Glutamatergic neuron (in vitro differentiated cells): ENCODE results near the gene STOM. TPM values are rescaled to one million over a fixed set of nuclear protein-coding genes. Genes with fewer than 3 reads are reported as not detected.

Experiments
- DNase-seq: peaks from one replicate; pipeline ENCODE4 v3.0.0; 2022
- H3K27ac Mint-ChIP-seq: one replicate; pipeline ENCODE4 v1.8.0; 2020; ENCODE audit warnings: mild to moderate bottlenecking, mixed read lengths, inconsistent platforms; ENCODE audit not compliant: unreplicated experiment
- H3K27me3 Mint-ChIP-seq: one replicate; pipeline ENCODE4 v1.8.0; 2020; ENCODE audit warnings: mild to moderate bottlenecking, moderate library complexity, mixed read lengths, inconsistent platforms; ENCODE audit not compliant: unreplicated experiment
- H3K36me3 Mint-ChIP-seq: one replicate; pipeline ENCODE4 v1.8.0; 2020; ENCODE audit warnings: mild to moderate bottlenecking, mixed read lengths, inconsistent platforms; ENCODE audit not compliant: unreplicated experiment
- H3K4me1 Mint-ChIP-seq: one replicate; pipeline ENCODE4 v1.8.0; 2020; ENCODE audit warnings: mild to moderate bottlenecking, low read depth, mixed read lengths, inconsistent platforms; ENCODE audit not compliant: unreplicated experiment
- H3K4me3 Mint-ChIP-seq: one replicate; pipeline ENCODE4 v1.8.0; 2020; ENCODE audit warnings: mild to moderate bottlenecking, mixed read lengths, inconsistent platforms; ENCODE audit not compliant: unreplicated experiment
- H3K9me3 Mint-ChIP-seq: one replicate; pipeline ENCODE4 v1.8.0; 2020; ENCODE audit warnings: mild to moderate bottlenecking, moderate library complexity, mixed read lengths, inconsistent platforms; ENCODE audit not compliant: unreplicated experiment
- total RNA-seq: library from RNA; stranded (reverse); fragmentation: NEBNext Ultra II Directional; extraction: Animal tissue kit (Norgen Biotek cat#: 25700); gene quantifications from one replicate; pipeline ENCODE4 v1.2.1, GENCODE V29; 2021; ENCODE audit not compliant: unreplicated experiment
- TF ChIP-seq, protein P1 (sequence below): fragments of 200-600 bp; sonication (generic); IDR thresholded peaks from one replicate; pipeline ENCODE4 v1.5.0; 2021; ENCODE audit not compliant: partially characterized antibody, unreplicated experiment

Gene STOM
- total RNA-seq, 1 donor from 2014 or later, result 2.0 TPM

DNA sequence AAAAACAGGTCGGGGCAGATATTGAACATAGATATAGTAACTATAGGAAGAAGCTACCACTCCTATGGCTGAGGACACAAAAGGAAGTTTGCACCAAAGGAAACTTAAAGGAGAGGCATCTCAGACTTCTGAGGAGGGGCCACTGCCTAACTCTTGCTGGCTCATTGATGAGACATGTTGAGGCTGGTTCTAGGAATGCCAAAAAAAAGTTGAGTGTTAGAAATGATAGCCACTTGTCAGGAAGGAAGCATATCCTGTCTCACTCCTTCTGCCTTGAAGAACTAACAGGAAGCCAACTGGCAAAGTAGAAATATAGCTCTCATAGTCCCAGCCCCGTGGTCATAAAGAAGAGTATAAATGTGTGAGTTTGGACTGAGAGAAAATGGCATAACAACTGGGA is 23.3 kb upstream of the STOM start:
- Mint-ChIP-seq H3K27ac (no peak overlapping the region), H3K9me3 (no peaks in the 10 kb centered on the region), H3K4me3 (no peak overlapping the region), H3K36me3 (peaks cover 4% of the 10 kb centered on the region), H3K27me3 (peaks cover 2% of the 10 kb centered on the region), H3K4me1 (peaks cover 6% of the 10 kb centered on the region)
- TF ChIP-seq, protein P1, sequence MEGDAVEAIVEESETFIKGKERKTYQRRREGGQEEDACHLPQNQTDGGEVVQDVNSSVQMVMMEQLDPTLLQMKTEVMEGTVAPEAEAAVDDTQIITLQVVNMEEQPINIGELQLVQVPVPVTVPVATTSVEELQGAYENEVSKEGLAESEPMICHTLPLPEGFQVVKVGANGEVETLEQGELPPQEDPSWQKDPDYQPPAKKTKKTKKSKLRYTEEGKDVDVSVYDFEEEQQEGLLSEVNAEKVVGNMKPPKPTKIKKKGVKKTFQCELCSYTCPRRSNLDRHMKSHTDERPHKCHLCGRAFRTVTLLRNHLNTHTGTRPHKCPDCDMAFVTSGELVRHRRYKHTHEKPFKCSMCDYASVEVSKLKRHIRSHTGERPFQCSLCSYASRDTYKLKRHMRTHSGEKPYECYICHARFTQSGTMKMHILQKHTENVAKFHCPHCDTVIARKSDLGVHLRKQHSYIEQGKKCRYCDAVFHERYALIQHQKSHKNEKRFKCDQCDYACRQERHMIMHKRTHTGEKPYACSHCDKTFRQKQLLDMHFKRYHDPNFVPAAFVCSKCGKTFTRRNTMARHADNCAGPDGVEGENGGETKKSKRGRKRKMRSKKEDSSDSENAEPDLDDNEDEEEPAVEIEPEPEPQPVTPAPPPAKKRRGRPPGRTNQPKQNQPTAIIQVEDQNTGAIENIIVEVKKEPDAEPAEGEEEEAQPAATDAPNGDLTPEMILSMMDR, result no peak
- no peak for DNase-seq

DNA sequence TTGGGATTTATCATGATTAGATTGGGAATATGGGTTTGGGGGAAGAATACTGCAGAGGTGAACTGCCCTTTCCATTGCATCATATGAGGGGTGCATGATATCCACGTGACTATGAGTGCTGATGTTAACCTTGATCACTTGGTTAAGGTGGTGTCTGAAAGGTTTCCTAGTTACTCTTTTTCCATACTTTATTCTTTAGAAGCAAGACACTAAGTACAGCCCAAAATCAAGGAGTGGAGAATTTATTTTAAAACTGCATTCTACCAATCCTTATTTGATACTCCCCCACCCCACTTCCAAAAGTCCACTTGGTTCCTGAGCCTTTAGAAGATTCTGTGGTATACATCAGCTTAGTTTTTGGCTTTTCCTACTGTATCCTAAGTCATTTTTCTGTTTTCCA is 20.3 kb upstream of the STOM start:
- peaks cover 6% of the 10 kb centered on the region for H3K4me1 Mint-ChIP-seq
- peaks cover 2% of the 10 kb centered on the region for H3K27me3 Mint-ChIP-seq
- H3K4me3 Mint-ChIP-seq, result no peak overlapping the region
- H3K36me3 Mint-ChIP-seq, result no peaks in the 10 kb centered on the region
- TF ChIP-seq, protein P1, result no peak
- H3K9me3 Mint-ChIP-seq, result no peaks in the 10 kb centered on the region
- no peak for DNase-seq
- H3K27ac Mint-ChIP-seq, result no peak overlapping the region

DNA sequence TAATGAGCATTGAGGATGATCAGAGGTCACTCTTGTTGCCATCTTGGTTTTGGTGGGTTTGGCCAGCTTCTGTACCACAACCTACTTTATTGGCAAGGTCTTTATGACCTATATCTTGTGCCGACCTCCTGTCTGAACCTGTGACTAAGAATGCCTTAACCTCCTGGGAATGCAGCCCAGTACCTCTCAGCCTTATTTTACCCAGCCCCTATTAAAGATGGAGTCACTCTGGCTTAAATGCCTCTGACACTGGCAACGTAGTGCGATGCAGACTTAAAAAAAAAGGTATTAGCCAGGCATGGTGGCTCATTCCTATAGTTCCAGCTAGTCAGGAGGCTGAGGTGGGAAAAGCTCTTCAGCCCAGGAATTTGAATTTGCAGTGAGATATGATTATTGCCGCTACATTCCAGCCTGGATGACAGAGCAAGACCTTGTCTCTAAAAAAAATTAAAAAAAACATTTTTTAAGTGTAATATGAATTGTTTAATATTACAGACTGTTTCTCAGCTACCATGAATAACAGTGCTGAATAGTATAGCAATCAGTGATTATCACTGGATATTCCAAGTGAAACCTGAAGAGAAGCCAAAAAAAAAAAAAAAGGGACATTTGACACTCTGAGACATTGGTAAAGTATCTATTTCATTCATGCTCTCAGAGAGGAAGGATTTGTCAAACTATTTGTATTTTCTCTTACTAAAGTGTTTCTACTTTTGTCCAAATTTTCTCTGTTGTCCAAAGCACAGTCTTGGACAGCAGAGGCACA is 18.3 kb upstream of the STOM start:
- DNase-seq, result no peak
- TF ChIP-seq, protein P1, result no peak
- Mint-ChIP-seq H3K36me3 (no peaks in the 10 kb centered on the region), H3K9me3 (peaks cover 3% of the 10 kb centered on the region), H3K27me3 (peaks cover 2% of the 10 kb centered on the region), H3K27ac (no peak overlapping the region), H3K4me3 (no peak overlapping the region), H3K4me1 (no peaks in the 10 kb centered on the region)

DNA sequence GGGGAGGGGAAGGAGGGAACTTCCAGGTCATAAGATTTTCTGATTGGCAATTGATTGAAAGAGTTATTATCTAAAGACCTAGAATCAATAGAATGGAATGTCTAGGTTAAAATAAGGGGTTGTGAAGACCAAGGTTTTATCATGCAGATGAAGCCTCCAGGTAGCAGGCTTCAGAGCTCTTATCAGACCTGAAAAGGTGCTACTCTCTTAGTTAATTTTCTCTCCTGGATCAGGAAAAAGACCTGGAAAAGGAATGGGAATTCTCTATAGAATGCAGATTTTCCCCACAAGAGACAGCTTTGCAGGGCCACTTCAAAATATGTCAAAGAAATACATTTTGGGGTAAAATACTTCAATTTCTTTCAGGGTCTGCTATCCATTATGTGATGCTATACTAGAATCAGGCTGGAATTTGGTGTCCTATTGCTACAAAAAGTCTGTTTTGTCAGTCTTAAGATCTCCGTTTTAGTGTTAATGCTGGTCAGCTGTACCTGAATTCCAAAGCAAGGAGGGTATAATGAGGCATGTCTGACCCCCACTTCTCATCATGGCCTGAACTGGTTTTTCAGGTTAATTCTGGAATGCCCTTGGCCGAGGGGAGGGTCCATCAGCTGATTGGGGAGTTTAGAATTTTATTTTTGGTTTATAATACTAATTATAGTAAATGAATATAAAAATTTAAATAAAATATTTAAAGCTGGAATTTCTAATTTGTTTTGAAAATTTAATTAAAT is 16.6 kb upstream of the STOM start:
- Mint-ChIP-seq H3K27me3 (no peaks in the 10 kb centered on the region), H3K4me1 (no peaks in the 10 kb centered on the region), H3K36me3 (no peaks in the 10 kb centered on the region), H3K27ac (no peak overlapping the region), H3K4me3 (no peak overlapping the region), H3K9me3 (peaks cover 3% of the 10 kb centered on the region)
- no peak for DNase-seq
- TF ChIP-seq, protein P1, result no peak

DNA sequence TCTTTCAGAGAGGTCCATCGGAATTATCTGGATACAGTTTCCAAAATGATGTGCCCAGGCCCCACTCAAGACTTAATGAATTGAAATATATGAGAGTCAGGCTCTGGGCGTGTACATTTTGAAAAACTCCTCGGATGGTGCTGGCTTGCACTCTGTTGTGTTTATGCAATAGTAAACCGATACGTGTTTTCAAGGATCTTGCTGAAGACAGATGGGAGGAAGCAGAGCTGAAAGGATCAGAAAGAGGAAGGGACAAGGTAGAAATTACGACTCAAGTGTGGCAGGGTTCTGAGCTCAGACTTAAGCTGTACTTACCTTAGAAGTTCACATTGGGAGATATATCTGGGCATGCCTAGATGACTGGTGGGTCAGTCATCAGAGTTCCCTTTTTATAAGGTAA is 13.7 kb upstream of the STOM start:
- H3K4me1 Mint-ChIP-seq, result no peaks in the 10 kb centered on the region
- no peaks in the 10 kb centered on the region for H3K36me3 Mint-ChIP-seq
- no peak for DNase-seq
- H3K27ac Mint-ChIP-seq, result no peak overlapping the region
- no peaks in the 10 kb centered on the region for H3K27me3 Mint-ChIP-seq
- H3K9me3 Mint-ChIP-seq, result peaks cover 3% of the 10 kb centered on the region
- H3K4me3 Mint-ChIP-seq, result no peak overlapping the region
- TF ChIP-seq, protein P1, result no peak
